ENCODE results near the gene TNPO2. TPM values are rescaled to one million over a fixed set of nuclear protein-coding genes. Genes with fewer than 3 reads are reported as not detected.
A peak's percentile ranks its signal among the peaks of the same experiment; 100 is the strongest.

Gene TNPO2
- total RNA-seq, 2 experiments from 2014 or later, result 47.3 to 47.4 TPM

GRCh38 chr19:12695096-12695495 is 28.6 kb downstream of the TNPO2 start:
- ChIA-PET POLR2A (interaction anchor here (2.1 to 2.7 kb wide), 2 partner anchors 14 to 27 kb away, joined by 12 to 27 read pairs; partner anchors contain the start of gene DHPS), CTCF (interaction anchor here (1.0 kb wide), 1 partner anchor 82 kb away, joined by 3 read pairs; no protein-coding TSS in a partner anchor)
- H3K27me3 Mint-ChIP-seq, result no peaks in the 10 kb centered on the region
- no peaks in the 10 kb centered on the region for H3K9me3 Mint-ChIP-seq
- peaks cover 2% of the 10 kb centered on the region for H3K36me3 ChIP-seq (ENCODE audit: insufficient read depth, low read length)
- H3K27ac Mint-ChIP-seq, result no peak overlapping the region
- peaks cover 23% of the 10 kb centered on the region for H3K4me1 ChIP-seq (ENCODE audit: insufficient read depth, low read length)
- no peak for TF ChIP-seq CTCF (IDR thresholded peaks at IDR 0.05)
- DNase-seq (no peak), ATAC-seq (ENCODE audit: poor library complexity) (no peak)
- H3K36me3 Mint-ChIP-seq (ENCODE audit: low read depth), result peaks cover 16% of the 10 kb centered on the region
- intact Hi-C loops (cut with DNase I, micrococcal nuclease), result loop anchor here in 1 of 2 experiments (10.0 kb wide), 1 partner anchor 1190 kb away; the partner anchor contains the start of gene ZNF653
- peaks cover 11% of the 10 kb centered on the region for H3K4me1 Mint-ChIP-seq (ENCODE audit: low read depth)
- H3K27me3 ChIP-seq (ENCODE audit: control insufficient read depth in 1 of 2, insufficient read depth in 2 of 2, low read length in 2 of 2), result no peaks in the 10 kb centered on the region
- H3K9me3 ChIP-seq (ENCODE audit: control insufficient read depth in 1 of 2, insufficient read depth in 1 of 2, low read length in 2 of 2), result no peaks in the 10 kb centered on the region
- peak overlapping the region; percentile 20 for H3K4me3 Mint-ChIP-seq
- H3K27ac ChIP-seq (ENCODE audit: low read depth in 1 of 2, low read length in 2 of 2), result no peak overlapping the region
- H3K4me3 ChIP-seq (ENCODE audit: low read length), result no peak overlapping the region

GRCh38 chr19:12694641-12695040 is 29.1 kb downstream of the TNPO2 start:
- Mint-ChIP-seq H3K9me3 (no peaks in the 10 kb centered on the region), H3K36me3 (ENCODE audit: low read depth) (peaks cover 16% of the 10 kb centered on the region), H3K27me3 (no peaks in the 10 kb centered on the region), H3K4me3 (no peak overlapping the region), H3K4me1 (ENCODE audit: low read depth) (peaks cover 11% of the 10 kb centered on the region), H3K27ac (no peak overlapping the region)
- ATAC-seq (ENCODE audit: poor library complexity), result no peak
- ChIA-PET CTCF (interaction anchor here (1.0 kb wide), 1 partner anchor 83 kb away, joined by 3 read pairs; no protein-coding TSS in a partner anchor), POLR2A (interaction anchor here (2.7 kb wide), 1 partner anchor 13 kb away, joined by 27 read pairs; the partner anchor contains the start of gene DHPS)
- TF ChIP-seq CTCF (IDR thresholded peaks at IDR 0.05), result no peak
- Histone ChIP-seq H3K27ac (ENCODE audit: low read depth in 1 of 2, low read length in 2 of 2) (no peak overlapping the region), H3K4me1 (ENCODE audit: insufficient read depth, low read length) (peaks cover 23% of the 10 kb centered on the region), H3K4me3 (ENCODE audit: low read length) (no peak overlapping the region), H3K36me3 (ENCODE audit: insufficient read depth, low read length) (peaks cover 2% of the 10 kb centered on the region), H3K27me3 (ENCODE audit: control insufficient read depth in 1 of 2, insufficient read depth in 2 of 2, low read length in 2 of 2) (no peaks in the 10 kb centered on the region), H3K9me3 (ENCODE audit: control insufficient read depth in 1 of 2, insufficient read depth in 1 of 2, low read length in 2 of 2) (no peaks in the 10 kb centered on the region)
- DNase-seq, result peak in 1 of 14 experiments; percentile 20
- intact Hi-C loops (cut with DNase I, micrococcal nuclease), result loop anchor here in 1 of 2 experiments (10.0 kb wide), 1 partner anchor 1190 kb away; the partner anchor contains the start of gene ZNF653

- POLR2A ChIA-PET, result no interaction called here
- H3K36me3 Mint-ChIP-seq (ENCODE audit: low read depth), result peaks cover 8% of the 10 kb centered on the region
- H3K9me3 ChIP-seq (ENCODE audit: control insufficient read depth in 1 of 2, insufficient read depth in 1 of 2, low read length in 2 of 2), result no peaks in the 10 kb centered on the region
Observed at GRCh38 chr19:12692960-12693359, 30.8 kb downstream of the TNPO2 start.

More at GRCh38 chr19:12692960-12693359, 30.8 kb downstream of the TNPO2 start:
- DNase-seq (no peak), ATAC-seq (ENCODE audit: poor library complexity) (no peak)
- Histone ChIP-seq H3K36me3 (ENCODE audit: insufficient read depth, low read length) (peaks cover 2% of the 10 kb centered on the region), H3K27me3 (ENCODE audit: control insufficient read depth in 1 of 2, insufficient read depth in 2 of 2, low read length in 2 of 2) (no peaks in the 10 kb centered on the region), H3K4me1 (ENCODE audit: insufficient read depth, low read length) (peaks cover 23% of the 10 kb centered on the region), H3K27ac (ENCODE audit: low read depth in 1 of 2, low read length in 2 of 2) (no peak overlapping the region), H3K4me3 (ENCODE audit: low read length) (no peak overlapping the region)
- intact Hi-C loops (cut with DNase I, micrococcal nuclease), result loop anchor here in 1 of 2 experiments (10.0 kb wide), 1 partner anchor 1188 kb away; the partner anchor contains the start of gene ZNF653
- no peak overlapping the region for H3K27ac Mint-ChIP-seq
- CTCF ChIA-PET, result no interaction called here
- peaks cover 8% of the 10 kb centered on the region for H3K4me1 Mint-ChIP-seq (ENCODE audit: low read depth)
- no peaks in the 10 kb centered on the region for H3K9me3 Mint-ChIP-seq
- H3K27me3 Mint-ChIP-seq, result no peaks in the 10 kb centered on the region
- no peak overlapping the region for H3K4me3 Mint-ChIP-seq
- no peak for TF ChIP-seq CTCF (IDR thresholded peaks at IDR 0.05)

Data from CD4-positive, alpha-beta T cell (primary cell).